GM12878 (cell line): ENCODE results near the gene ZC4H2.

Experiments
- BRCA1 ChIP-seq: IDR thresholded peaks from 2 replicates; pipeline ENCODE4 v1.6.1; 2011; ENCODE audit warnings: low read depth, low read length, improper control_type of control experiment
- EP300 ChIP-seq, 2 experiments: fragments of 150-350 bp in 1 of 2; IDR thresholded peaks; 2 replicates each; pipeline ENCODE4 v1.6.1; 2011 to 2012; ENCODE audit warnings: low read depth in 2 of 2, low read length in 2 of 2, borderline replicate concordance in 1 of 2, improper control_type of control experiment in 1 of 2, inconsistent platforms in 1 of 2; ENCODE audit not compliant: control insufficient read depth in 1 of 2
- HDAC2 ChIP-seq: fragments of 200-600 bp; sonication (generic); IDR thresholded peaks from 2 replicates; pipeline ENCODE4 v1.6.1; 2017
- JUND ChIP-seq: IDR thresholded peaks from 2 replicates; pipeline ENCODE4 v1.6.1; 2012; ENCODE audit warnings: low read depth, mild to moderate bottlenecking, low read length, improper control_type of control experiment, moderate library complexity
- MXI1 ChIP-seq: fragments of 150-350 bp; IDR thresholded peaks from 2 replicates; pipeline ENCODE4 v1.6.1; 2011; ENCODE audit warnings: low read depth, mild to moderate bottlenecking, inconsistent platforms, low read length, improper control_type of control experiment
- NFIC ChIP-seq: IDR thresholded peaks from 2 replicates; pipeline ENCODE4 v1.6.1; 2012; ENCODE audit warnings: low read depth, mild to moderate bottlenecking, inconsistent platforms, low read length, moderate library complexity
- SP1 ChIP-seq: IDR thresholded peaks from one replicate; pipeline ENCODE4 v1.6.1; 2011; ENCODE audit warnings: low read depth, low read length
- YBX1 ChIP-seq: fragments of 450-650 bp; IDR thresholded peaks from 2 replicates; pipeline ENCODE4 v1.6.1; 2016; ENCODE audit warnings: antibody characterized with exemption
- TF ChIP-seq, protein P1 (sequence below): IDR thresholded peaks from 2 replicates; pipeline ENCODE4 v1.6.1; 2012; ENCODE audit warnings: mild to moderate bottlenecking, low read depth, low read length
- TF ChIP-seq, protein P2 (sequence below), 3 experiments: IDR thresholded peaks in 2 of 3; conservative IDR thresholded peaks in 1 of 3; 2 replicates each; pipeline ENCODE4 v1.5.1; 2011; ENCODE audit warnings: low read depth in 3 of 3, low read length in 3 of 3, mild to moderate bottlenecking in 3 of 3, control low read depth in 2 of 3, moderate library complexity in 2 of 3, inconsistent platforms in 1 of 3, mixed read lengths in 1 of 3; ENCODE audit not compliant: control insufficient read depth in 2 of 3, insufficient read depth in 1 of 3; ENCODE audit errors: extremely low read depth in 1 of 3
- TF ChIP-seq, protein P3 (sequence below): IDR thresholded peaks from 2 replicates; pipeline ENCODE4 v1.6.1; 2012; ENCODE audit warnings: low read depth, low read length, improper control_type of control experiment

DNA sequence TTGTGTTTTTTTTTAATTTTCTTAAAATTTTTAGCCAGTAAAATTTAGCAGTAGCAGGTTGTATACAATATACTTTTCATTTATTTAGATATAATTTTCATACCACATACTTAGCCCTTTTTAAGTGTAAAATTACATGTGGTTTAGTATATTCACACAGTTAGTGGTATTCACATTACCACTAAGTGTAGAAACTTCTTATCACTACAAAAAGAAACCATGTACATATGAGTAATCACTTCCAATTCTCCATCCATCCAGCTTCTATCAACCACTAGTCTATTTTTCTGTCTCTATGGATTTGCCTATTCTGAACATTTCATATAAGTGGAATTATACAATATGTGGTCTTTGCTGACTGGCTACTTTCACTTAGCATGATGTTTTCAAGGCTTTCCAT, 109.0 kb downstream of the ZC4H2 start:
- TF ChIP-seq, protein P1, sequence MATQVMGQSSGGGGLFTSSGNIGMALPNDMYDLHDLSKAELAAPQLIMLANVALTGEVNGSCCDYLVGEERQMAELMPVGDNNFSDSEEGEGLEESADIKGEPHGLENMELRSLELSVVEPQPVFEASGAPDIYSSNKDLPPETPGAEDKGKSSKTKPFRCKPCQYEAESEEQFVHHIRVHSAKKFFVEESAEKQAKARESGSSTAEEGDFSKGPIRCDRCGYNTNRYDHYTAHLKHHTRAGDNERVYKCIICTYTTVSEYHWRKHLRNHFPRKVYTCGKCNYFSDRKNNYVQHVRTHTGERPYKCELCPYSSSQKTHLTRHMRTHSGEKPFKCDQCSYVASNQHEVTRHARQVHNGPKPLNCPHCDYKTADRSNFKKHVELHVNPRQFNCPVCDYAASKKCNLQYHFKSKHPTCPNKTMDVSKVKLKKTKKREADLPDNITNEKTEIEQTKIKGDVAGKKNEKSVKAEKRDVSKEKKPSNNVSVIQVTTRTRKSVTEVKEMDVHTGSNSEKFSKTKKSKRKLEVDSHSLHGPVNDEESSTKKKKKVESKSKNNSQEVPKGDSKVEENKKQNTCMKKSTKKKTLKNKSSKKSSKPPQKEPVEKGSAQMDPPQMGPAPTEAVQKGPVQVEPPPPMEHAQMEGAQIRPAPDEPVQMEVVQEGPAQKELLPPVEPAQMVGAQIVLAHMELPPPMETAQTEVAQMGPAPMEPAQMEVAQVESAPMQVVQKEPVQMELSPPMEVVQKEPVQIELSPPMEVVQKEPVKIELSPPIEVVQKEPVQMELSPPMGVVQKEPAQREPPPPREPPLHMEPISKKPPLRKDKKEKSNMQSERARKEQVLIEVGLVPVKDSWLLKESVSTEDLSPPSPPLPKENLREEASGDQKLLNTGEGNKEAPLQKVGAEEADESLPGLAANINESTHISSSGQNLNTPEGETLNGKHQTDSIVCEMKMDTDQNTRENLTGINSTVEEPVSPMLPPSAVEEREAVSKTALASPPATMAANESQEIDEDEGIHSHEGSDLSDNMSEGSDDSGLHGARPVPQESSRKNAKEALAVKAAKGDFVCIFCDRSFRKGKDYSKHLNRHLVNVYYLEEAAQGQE, result no peak
- TF ChIP-seq, protein P2, sequence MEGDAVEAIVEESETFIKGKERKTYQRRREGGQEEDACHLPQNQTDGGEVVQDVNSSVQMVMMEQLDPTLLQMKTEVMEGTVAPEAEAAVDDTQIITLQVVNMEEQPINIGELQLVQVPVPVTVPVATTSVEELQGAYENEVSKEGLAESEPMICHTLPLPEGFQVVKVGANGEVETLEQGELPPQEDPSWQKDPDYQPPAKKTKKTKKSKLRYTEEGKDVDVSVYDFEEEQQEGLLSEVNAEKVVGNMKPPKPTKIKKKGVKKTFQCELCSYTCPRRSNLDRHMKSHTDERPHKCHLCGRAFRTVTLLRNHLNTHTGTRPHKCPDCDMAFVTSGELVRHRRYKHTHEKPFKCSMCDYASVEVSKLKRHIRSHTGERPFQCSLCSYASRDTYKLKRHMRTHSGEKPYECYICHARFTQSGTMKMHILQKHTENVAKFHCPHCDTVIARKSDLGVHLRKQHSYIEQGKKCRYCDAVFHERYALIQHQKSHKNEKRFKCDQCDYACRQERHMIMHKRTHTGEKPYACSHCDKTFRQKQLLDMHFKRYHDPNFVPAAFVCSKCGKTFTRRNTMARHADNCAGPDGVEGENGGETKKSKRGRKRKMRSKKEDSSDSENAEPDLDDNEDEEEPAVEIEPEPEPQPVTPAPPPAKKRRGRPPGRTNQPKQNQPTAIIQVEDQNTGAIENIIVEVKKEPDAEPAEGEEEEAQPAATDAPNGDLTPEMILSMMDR (IDR thresholded peaks at IDR 0.05 in 2 of 3, conservative IDR thresholded peaks at IDR 0.05 in 1 of 3; ENCODE audit: control insufficient read depth in 2 of 3, extremely low read depth in 1 of 3, insufficient read depth in 1 of 3, low read depth in 3 of 3, low read length in 3 of 3), result no peak
- TF ChIP-seq JUND, result no peak
- TF ChIP-seq YBX1, result no peak
- TF ChIP-seq HDAC2, result no peak
- TF ChIP-seq NFIC, result no peak
- no peak for TF ChIP-seq SP1
- TF ChIP-seq, protein P3, sequence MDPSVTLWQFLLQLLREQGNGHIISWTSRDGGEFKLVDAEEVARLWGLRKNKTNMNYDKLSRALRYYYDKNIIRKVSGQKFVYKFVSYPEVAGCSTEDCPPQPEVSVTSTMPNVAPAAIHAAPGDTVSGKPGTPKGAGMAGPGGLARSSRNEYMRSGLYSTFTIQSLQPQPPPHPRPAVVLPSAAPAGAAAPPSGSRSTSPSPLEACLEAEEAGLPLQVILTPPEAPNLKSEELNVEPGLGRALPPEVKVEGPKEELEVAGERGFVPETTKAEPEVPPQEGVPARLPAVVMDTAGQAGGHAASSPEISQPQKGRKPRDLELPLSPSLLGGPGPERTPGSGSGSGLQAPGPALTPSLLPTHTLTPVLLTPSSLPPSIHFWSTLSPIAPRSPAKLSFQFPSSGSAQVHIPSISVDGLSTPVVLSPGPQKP, result no peak
- no peak for TF ChIP-seq EP300 (IDR thresholded peaks at IDR 0.05; ENCODE audit: borderline replicate concordance in 1 of 2, control insufficient read depth in 1 of 2, low read depth in 2 of 2, low read length in 2 of 2)
- no peak for TF ChIP-seq BRCA1
- no peak for TF ChIP-seq MXI1
